ENCODE data around the gene GPR153.

Gene GPR153

DNA sequence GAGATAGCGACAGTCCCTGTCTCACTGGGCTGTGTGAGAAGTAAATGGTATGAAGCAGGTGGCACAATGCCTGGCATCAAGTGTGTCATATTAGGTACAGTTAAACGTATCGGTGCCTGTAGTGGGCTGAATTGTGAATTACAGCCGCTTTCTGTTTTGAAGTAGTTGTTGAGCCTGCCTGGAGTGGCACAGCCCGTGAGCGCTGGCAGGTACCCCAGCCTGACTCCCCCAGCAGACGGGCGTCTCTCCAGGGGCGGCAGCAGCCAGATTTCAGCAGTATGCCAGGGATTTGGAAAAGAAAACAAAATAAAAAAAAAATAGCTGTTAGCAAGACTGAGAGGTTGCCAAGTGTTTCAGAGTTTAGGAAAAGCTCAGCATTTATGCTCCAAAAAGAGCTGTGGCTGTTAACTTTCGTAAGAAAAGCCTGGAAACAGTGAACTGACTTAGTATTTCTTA lies 26.6 kb upstream of the GPR153 start:
- in situ Hi-C loops (cut with HindIII; ENCODE audit: low sequenced_read_pairs) = no loop called here

DNA sequence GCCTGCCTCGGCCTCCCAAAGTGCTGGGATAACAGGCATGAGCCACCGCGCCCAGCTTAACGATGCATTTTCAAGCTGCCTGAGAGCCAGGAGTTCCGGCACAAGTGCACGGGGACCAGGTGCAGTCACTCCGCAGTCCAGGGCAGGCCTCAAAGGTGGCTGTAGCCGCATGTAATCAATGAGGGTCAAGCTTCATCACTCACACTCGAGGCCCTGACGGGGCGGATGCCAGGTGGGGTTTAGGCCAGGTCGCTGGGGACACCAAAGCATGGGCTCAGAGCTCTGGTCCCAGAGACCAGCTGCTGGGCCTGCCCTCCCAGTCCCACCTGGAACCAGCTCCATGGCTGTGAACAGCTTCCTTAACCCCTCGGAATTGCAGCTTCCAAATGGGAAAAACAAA lies 26.1 kb upstream of the GPR153 start:
- in situ Hi-C loops (cut with HindIII; ENCODE audit: low sequenced_read_pairs) = no loop called here

DNA sequence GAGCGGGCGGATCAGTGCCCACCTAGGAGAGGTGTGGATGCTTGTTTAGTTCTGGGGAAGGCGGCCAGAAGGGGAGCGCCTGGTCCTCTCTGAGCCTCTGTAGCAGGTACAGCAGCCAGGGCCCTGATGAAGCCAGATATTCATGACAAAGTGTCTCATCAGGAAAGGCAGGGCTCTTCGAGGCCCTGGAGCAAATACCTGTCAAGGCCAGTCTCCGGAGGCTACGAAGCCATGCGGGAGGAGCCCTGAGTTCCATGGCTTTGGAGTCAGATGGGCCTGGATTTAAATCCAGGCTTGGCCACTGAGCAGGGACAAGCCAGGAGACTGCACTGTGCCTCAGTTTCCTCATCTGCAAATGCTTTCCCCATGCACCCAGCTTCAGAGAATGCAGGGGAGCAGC lies 25.4 kb upstream of the GPR153 start:
- in situ Hi-C loops (cut with HindIII; ENCODE audit: low sequenced_read_pairs) = no loop called here

DNA sequence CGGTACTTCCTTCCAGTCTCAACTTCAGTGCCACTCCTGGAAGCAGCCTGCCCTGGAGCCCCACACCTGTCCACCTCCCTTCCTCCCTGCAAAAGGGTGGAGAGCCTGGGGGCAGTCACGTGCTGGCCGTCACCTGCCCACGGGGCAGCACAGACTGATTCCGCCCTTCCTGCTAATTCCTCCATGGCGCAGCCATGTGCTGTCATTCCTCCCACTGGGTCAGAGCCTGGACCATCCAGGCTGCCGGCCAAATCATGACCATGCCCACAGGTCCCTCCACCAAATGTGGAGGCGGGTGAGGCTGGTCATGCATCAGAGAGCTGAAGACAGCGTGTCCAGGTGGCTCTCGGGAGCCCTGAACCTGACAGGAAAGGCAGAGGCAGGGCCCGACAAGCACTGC lies 24.4 kb upstream of the GPR153 start:
- in situ Hi-C loops (cut with HindIII; ENCODE audit: low sequenced_read_pairs) = no loop called here

DNA sequence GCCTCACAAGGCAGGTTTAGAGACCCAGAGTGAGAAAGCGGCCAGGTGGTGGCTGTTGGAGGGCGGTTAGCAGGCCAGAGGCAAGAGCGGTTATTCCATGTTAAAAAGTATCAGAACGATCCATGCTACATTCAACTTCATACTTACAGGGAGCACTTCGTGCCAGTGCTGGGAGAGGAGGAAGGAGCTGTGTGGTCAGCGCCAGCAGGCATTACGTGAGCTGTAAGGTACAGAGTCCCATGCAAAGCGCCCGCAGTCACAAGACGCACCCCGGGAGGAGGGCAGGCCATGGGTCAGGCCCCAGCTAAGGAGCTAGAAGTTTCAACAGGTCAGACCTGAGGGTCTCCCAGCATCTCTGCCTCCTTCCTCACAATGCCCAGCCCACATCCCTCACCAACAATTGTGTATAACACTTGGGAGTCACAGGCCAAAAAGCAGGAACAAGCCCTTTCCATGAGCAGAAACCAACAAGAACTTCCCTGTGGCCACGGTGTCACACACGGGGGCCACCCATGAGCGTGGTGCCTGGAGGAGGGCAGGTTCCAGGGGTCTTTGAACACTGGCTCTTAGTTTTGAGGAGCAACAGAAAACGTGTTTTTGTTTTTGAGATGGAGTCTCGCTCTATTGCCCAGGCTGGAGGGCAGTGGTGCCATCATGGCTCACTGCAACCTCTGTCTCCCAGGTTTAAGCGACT lies 21.8 kb upstream of the GPR153 start:
- in situ Hi-C loops (cut with HindIII; ENCODE audit: low sequenced_read_pairs) = no loop called here

DNA sequence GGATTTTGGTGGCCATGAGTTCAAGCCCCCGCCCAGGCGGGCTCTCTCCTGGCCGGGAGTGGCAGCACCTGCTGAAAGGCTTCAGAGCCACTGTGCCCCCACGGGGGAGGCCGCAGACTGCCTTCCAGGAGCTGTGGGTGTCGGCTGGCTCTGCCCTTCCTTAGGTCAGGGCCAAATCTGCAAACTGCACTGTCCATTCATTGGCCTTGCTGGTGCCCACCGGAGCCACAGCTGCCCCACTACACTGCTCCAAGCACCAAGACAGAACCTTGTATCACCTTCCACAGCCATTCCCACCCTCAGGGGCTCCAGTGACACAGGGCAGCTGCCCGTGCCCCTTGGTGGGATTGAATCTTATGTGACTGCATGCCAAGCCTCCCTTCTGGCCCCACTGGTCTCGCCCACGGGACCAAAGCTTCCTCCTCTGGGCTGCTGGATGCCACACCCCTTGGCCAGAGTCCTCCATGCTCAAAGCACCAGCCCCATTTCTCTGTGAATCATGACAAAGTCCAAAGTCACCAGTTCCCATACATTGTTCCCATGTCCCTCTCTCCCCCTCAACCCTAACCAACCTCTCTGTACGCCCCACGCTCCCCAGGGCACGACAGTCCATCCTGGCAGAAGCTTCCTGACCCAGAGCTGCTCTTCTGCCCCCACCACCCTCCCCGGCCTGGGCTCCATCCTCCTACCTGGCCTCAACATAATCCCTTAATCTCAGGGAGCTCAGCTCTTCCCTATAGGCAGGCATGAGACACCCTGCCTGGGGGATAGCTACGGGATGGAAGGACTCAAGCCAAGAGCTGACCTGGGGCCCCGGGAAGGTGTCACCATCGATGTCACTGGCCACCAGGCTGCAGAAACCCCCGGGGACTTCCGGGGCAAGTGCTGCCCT lies 20.9 kb upstream of the GPR153 start:
- in situ Hi-C loops (cut with HindIII; ENCODE audit: low sequenced_read_pairs) = no loop called here

DNA sequence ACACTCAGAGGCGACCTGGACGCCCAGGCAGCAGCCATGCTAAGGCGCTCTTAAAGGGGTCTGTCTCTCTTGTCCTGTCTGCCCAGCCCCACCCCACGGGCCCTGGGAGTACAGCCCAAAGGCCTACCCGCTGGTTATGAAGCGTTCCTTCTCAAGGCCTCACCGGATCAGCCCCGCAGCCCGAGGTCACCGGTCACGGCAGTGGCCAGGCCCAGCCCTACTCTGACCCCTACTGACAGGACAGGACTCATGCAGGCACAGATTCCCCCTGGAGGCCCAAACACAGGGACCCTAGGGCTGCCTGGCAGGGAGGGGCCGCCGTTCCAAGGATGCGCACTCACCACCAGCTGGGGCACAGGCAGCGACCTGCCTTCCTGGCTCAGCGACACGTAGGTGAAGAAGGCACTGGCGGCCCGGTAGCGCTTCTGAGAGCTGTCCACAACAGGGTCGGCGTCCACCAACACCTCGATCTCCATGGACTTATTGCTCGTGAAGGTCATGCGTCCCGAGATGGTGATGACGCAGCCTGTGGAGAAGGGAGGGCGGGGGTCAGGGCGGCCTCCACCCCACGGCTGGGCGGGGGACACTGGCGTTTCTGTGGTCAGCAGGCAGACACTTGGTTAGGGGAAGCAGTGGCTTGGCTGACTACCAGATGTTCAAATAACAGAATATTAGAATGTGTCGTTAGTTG lies 20.0 kb upstream of the GPR153 start:
- in situ Hi-C loops (cut with HindIII; ENCODE audit: low sequenced_read_pairs) = no loop called here

DNA sequence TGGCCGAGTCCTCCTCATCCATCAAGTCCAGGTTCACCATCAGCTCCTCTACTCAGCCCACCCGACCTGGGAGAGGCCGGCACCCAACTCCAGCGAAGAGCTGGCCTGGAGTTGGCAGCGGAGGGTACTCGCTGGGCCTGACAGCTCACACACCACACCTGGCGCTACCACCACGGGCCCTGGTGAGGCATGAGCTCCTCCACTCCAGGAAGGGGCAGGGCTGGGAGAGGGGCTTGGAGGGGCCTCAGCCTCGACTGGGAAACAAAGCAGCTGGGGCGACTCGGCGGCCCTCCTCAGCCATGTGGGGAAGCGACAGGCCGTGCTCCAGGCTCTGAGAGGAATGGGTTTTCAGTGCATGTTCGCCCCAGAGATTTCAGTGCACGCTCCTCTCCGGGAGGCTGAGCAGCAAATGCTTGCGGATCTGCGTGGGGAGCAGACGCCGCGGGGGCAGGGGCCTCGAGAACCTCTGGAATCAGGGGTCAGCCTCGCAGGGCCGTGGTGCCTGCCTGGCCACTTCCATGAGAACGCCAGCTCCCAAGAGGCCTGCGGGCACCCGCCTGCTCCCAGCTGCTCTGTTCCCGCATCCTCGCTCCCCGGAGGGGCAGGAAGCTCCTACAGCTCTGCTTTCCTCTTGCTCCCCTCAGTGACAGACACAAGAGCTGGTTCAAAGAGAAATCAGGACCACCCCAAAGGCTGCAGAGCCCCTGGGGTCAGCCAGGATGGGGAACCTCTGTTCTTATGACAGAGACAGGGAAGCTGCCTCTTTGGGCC lies 18.9 kb upstream of the GPR153 start:
- in situ Hi-C loops (cut with HindIII; ENCODE audit: low sequenced_read_pairs) = no loop called here

DNA sequence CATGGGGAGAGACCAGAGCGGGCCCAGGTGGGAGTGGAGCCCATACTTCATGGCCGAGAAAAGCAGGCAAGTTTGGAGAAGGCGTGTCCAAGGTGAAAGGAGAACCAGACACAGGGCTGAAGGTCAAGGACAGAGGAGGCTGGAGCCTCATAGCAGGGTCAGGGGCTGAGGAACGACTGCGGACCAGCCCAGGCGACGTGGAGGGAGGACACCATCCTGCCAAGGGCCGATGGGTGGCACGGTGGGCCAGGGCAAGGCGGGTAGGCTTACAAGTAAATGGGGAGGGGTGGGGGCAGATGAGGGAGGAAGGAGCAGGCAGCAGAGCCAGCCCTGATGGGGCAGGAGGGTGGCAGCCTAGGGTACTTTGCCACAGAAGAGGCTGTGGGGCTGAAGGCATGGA lies 18.2 kb upstream of the GPR153 start:
- in situ Hi-C loops (cut with HindIII; ENCODE audit: low sequenced_read_pairs) = no loop called here

DNA sequence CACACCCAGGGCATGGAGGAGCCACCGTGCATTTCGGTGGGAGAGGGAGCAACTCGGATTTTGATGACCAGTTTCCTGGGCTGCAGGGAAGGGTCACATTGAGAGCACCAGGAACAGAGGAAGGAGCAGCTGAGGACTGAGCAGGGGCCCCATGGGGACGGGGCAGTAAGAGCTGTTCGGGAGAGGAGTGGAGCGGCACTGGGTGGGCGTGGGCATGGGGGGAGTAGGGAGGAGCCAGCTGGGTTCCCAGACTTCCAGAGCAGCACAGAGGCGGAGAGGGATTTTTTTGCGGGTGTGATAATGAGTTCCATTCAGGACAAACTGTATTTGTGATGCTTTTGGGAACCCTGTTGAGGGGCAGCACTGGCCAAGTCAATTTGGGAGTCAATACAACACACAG lies 17.4 kb upstream of the GPR153 start:
- in situ Hi-C loops (cut with HindIII; ENCODE audit: low sequenced_read_pairs) = no loop called here

DNA sequence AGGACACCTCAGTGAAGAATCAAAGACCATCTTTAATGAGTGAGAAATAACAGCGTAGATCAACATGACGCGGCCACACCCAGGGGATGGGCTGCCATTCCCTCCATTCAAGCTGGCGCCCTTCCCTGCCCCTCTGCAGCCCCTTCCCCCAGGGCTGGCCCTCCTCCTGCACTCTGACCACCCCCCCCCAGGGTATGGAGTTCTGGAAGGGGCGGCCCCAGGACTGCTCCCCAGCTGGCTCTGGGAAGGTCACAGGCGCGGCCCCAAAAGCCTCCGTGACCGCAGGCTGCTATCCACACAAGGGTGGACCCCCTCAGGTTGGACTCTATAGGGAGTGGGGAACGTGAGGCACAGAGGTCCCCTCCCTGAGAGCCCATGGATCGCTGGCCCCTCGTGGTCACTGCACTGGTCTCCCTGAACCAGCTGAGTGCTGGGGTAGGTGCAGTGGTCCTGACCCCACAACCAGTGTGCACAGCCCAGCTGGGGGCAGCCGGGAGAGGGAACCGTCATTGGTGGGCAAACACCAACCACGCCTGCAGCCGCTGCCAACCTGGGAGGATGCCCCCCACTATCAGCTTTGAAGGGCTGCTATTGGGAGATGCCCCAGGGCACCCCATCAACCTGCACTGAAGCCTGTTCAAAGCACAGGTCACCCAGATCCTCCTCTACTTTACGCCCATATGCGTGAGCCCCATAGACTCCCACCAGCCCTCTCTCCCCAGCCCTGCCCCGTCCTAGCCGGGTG lies 16.1 kb upstream of the GPR153 start:
- in situ Hi-C loops (cut with HindIII; ENCODE audit: low sequenced_read_pairs) = no loop called here

DNA sequence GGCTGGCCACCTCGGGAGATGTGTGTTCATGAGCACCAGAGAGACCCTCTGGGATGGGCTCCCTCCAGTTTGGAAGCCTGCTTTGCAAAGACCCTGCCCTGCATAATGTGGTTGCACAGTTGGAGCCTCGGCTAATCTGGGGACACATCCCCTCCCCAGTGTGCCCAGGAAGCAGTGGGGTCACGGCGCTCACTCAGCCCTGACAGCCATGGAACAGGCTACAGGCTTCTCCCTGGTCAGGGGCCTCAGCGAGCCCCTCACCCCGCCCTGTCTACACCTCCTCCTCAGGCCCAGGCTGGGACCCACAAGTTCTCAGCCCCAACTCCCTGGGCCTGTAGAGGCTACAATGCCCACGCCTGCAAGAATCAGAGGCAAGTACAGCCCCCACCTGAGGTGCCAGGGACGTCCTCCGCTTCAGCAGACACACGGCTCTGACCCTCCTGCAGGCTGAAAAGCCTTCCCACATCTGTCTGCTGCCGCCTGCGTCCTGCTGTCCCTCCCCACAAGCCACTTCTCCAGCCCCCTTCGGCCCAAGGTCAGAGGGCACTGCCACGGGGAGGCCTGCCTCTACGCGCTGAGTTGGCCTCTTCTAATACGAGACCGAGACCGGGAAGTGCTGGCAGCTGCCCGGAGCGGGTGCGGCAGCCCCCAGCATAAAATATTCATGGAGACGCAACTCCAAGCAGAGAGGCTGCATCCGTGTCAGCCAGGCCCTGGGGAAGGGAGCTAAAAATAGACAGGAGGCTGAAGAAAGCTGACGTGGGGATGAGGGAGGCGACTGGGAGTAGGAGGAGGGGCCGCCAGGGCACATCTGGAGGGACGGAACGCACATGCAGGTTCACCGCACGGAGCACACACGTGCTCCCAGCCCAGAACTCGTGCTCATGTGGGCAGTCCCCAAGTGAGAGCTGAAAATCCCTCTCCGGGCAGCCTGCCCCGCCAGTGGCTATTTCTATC lies 15.2 kb upstream of the GPR153 start:
- in situ Hi-C loops (cut with HindIII; ENCODE audit: low sequenced_read_pairs) = no loop called here

DNA sequence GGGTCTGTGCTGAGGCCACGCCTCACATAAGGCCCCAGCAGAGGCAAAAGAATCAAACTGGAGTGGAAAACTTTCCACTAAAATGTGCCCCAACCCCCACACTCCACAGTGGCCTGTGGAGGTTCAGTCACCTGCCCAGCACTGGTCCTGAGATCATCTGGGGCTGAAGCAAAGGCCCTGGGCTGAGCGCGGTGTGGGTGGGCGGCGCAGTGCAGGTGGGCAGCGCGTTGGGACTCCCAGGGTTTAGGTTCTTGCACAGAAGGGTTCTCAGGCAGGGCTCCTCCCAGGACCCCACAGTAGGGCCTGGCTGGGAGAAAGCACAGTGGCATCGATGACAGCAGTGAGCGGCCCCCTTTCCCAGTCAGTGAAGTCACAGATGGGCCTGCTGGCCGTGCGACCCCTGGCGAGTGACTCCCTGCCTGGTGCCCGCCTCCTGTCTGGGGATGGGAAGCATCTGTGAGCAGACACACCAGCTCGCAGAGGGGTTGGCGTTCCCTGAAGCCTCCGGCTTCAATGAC lies 13.8 kb upstream of the GPR153 start:
- in situ Hi-C loops (cut with HindIII; ENCODE audit: low sequenced_read_pairs) = no loop called here

DNA sequence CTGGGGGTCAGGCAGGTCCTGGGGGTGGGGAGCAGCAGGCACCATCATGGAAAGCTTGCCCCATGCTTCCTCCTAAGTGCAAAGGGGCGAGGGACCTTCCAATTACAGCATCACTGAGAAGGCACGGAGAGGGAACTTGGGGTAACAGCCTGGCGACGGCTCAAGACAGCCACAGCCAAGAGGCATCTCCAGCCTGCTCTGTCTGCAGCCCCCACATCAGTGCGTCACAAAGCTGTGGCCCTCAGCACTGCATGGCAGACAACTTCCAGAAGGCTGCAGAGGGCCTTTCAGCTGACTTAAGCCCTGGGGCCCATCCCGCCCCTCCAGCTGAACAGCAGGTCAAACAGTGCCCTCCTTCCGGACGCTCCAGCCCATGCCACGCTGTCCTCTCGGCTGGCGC lies 13.2 kb upstream of the GPR153 start:
- in situ Hi-C loops (cut with HindIII; ENCODE audit: low sequenced_read_pairs) = no loop called here

DNA sequence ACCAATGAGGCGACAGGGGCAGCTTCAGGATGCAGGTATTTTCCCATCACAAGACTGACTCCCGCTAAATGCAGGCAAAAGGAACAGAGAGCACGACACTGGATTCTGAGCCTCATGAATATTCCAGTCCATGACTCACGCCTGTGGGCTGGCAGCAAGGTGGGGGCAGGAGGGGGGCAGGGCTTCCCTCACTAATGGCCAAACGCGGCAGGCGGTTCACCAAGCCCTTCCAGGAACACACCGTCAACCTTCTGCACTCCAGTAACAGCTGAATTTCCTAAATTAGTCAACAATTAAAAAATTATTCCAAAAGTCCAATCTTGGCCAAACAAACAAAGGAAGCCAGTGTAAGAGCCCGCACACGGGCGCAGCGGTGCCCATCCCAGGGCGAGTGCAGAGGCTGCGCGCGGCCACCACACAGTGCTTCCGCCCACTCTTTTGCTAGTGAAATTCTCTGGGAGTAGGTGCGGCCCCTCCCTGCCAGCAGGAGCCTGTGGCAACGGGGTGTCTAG lies 12.5 kb upstream of the GPR153 start:
- in situ Hi-C loops (cut with HindIII; ENCODE audit: low sequenced_read_pairs) = no loop called here

DNA sequence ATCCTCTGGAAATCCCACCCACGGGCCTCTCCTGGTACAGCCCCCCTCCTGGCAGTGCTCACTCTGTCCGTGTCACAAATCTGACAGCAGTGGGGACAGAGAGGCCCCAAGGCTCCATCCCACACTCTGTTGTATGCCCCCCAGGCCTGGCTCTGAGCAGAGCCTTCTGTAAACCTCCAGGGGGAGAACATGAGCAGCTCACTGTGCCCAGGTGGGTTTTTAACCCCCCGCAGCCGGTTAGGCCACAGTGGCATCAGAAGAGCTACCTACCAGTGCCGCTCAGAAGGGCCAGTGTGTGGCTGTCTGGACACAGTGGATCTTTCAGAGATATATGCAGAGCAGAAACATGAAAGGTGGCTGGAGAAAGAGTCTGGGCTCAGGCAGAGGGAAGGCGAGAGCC lies 12.0 kb upstream of the GPR153 start:
- in situ Hi-C loops (cut with HindIII; ENCODE audit: low sequenced_read_pairs) = no loop called here

DNA sequence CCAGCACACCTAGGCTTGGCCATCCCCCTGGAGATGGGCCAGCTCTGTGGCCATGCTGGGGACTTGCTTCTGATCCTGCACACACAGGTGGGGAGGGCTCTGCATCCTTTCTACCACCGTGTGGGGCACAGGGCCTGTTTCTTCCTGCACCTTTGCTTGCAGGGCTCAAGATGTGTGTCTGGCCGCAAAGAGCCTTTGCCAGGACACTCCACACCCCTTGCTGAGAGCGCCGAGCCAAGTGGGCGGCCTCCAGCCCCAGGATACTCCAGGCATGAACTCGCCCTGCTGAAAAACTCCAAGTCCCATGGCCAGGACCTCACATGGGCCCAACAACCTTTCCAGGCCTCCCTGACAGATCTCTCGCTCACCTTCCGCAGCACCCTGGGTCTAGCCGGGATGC lies 11.6 kb upstream of the GPR153 start:
- in situ Hi-C loops (cut with HindIII; ENCODE audit: low sequenced_read_pairs) = no loop called here

DNA sequence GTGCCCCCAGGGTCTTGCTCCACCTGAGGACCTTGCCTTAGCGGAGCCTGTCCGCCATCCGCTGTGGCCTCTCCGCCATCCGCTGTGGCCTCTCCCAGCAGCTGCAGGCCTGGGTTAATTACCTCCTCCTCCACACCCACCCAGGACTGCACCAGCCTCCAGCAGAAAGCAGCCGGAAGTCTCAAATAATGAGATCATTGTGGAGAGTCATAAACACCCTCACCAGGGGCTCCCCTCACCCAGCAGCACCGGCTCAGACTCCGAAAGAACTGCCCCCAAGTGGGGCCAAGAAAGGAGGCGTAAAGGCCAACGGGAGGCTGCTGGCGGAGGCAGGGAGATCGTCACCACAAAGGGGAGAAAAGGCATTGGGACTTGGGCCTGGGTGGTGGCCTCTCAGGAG lies 10.7 kb upstream of the GPR153 start:
- in situ Hi-C loops (cut with HindIII; ENCODE audit: low sequenced_read_pairs) = no loop called here

DNA sequence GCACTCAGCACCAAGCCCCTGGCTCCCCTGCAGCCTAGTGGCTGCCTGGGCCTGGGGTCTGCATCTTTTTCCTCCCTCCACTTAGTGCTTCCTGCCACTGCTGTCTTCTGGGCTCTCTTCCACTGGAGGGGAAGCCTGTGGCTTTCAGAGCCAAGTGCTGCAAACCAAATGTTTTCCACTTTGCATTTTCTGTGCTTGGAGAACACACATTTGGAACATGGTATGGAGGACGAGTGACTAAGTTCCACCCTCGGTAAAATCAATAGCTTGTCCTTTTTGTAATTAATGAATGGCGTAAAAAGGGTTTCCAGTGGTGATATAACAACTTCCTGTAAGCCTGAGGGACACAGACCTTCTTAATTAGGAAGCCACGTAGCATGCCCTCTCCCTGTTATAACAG lies 10.1 kb upstream of the GPR153 start:
- in situ Hi-C loops (cut with HindIII; ENCODE audit: low sequenced_read_pairs) = no loop called here
